NT2/D1 (cell line): Measurements from ENCODE around the gene DDX42.

Experiments
- DNase-seq: peaks from one replicate; pipeline ENCODE4 v3.0.0-alpha.2; 2011; ENCODE audit warnings: low read depth, low spot score
- H3K27me3 ChIP-seq: 2 replicates; pipeline ENCODE4 v1.6.0; 2011; ENCODE audit warnings: mild to moderate bottlenecking; ENCODE audit not compliant: insufficient read length, insufficient read depth
- H3K36me3 ChIP-seq: 2 replicates; pipeline ENCODE4 v1.6.1; 2011; ENCODE audit warnings: mild to moderate bottlenecking, low read length, mixed read lengths; ENCODE audit not compliant: insufficient read depth, insufficient read length
- H3K4me1 ChIP-seq: 2 replicates; pipeline ENCODE4 v1.5.1; 2011; ENCODE audit not compliant: insufficient read depth, insufficient read length
- H3K4me3 ChIP-seq: 2 replicates; pipeline ENCODE4 v1.5.1; 2011; ENCODE audit warnings: low read depth; ENCODE audit not compliant: insufficient read length
- H3K9ac ChIP-seq: 2 replicates; pipeline ENCODE4 v1.6.0; 2011; ENCODE audit warnings: low read depth; ENCODE audit not compliant: insufficient read length
- H3K9me3 ChIP-seq: 2 replicates; pipeline ENCODE4 v1.5.1; 2011; ENCODE audit warnings: mild to moderate bottlenecking, low read length; ENCODE audit not compliant: insufficient read depth
- SUZ12 ChIP-seq: IDR thresholded peaks from 2 replicates; pipeline ENCODE4 v1.6.1; 2011; ENCODE audit not compliant: insufficient read length, insufficient read depth; ENCODE audit errors: extremely low read depth
- YY1 ChIP-seq: IDR thresholded peaks from 2 replicates; pipeline ENCODE4 v1.6.1; 2011; ENCODE audit not compliant: insufficient read length, insufficient read depth
- ZNF274 ChIP-seq: IDR thresholded peaks from 2 replicates; pipeline ENCODE4 v1.6.1; 2011; ENCODE audit warnings: mild to moderate bottlenecking, low read depth, low read length

DDX42 gene

GRCh38 chr17:63798572-63799106 lies 24.7 kb downstream of the DDX42 start:
- Histone ChIP-seq H3K27me3 (no peaks in the 10 kb centered on the region), H3K4me1 (no peaks in the 10 kb centered on the region), H3K9me3 (no peaks in the 10 kb centered on the region), H3K4me3 (no peak overlapping the region), H3K9ac (no peak overlapping the region), H3K36me3 (peaks cover 91% of the 10 kb centered on the region)
- DNase-seq, result no peak
- TF ChIP-seq YY1, result no peak
- TF ChIP-seq ZNF274, result no peak
- TF ChIP-seq SUZ12, result no peak

DNA sequence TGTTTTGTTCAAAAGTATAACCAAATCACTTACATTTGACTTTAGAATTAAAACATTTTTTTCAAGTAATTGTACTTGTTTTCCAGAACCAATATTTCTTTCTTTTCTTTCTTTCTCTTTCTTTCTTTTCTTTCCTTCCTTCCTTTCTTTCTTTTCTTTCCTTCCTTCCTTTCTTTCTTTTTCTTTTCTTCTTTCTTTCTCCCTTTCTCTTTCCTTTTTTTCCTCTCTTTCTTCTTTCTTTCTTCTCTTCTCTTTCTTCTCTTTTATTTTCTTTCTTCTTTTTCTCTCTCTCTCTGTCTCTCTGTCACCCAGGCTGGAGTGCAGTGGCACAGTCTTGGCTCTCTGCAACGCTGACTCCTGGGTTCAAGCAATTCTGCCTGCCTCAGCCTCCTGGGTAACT lies 26.8 kb downstream of the DDX42 start:
- no peak overlapping the region for H3K4me3 ChIP-seq
- TF ChIP-seq SUZ12 (no peak), ZNF274 (no peak), YY1 (no peak)
- H3K9me3 ChIP-seq, result no peaks in the 10 kb centered on the region
- H3K36me3 ChIP-seq, result peaks cover 89% of the 10 kb centered on the region
- H3K4me1 ChIP-seq, result no peaks in the 10 kb centered on the region
- no peak for DNase-seq
- H3K9ac ChIP-seq, result no peak overlapping the region
- no peaks in the 10 kb centered on the region for H3K27me3 ChIP-seq

DNA sequence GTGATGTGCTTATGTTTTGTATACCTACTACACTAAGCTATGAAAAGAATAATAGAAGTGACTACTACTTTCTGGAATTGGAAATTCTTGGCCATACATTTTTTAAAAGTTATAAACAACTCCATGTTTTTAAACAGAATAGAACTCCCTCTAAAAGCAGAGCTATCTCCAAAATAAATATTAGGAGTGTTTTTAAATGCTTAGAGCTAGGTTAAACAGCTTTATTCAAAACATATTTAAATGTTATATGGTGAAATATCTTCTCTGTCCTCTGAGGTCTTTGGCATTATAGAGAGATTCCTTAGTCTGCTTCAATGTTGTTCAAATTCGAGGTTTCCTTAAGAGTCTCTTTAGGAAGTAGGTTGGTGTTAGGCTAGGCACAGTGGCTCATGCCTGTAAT lies 30.4 kb downstream of the DDX42 start:
- no peaks in the 10 kb centered on the region for H3K27me3 ChIP-seq
- DNase-seq, result no peak
- no peaks in the 10 kb centered on the region for H3K4me1 ChIP-seq
- H3K36me3 ChIP-seq, result peaks cover 86% of the 10 kb centered on the region
- H3K9ac ChIP-seq, result no peak overlapping the region
- no peaks in the 10 kb centered on the region for H3K9me3 ChIP-seq
- TF ChIP-seq YY1 (no peak), ZNF274 (no peak), SUZ12 (no peak)
- no peak overlapping the region for H3K4me3 ChIP-seq

DNA sequence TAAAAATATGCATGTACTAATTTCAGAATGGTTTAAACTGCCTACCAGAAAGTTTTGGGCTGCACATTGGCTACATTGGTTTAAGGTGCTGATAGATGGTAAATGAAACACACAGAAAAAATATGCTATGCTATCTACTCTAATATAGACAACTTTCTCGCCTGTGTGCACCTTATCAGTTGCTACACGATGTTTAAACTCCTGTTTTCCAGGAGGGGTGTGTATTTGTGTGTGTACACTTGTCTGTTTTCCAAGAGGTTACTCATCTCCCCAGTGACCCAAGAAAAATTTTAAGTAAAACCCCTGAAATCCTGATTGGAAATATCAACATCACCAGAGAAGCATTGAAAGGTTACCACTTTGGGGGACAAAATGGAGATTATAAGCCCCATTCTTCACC lies 31.6 kb downstream of the DDX42 start:
- no peak overlapping the region for H3K9ac ChIP-seq
- no peak for DNase-seq
- H3K4me3 ChIP-seq, result no peak overlapping the region
- no peaks in the 10 kb centered on the region for H3K27me3 ChIP-seq
- TF ChIP-seq SUZ12 (no peak), YY1 (no peak), ZNF274 (no peak)
- no peaks in the 10 kb centered on the region for H3K9me3 ChIP-seq
- H3K36me3 ChIP-seq, result peaks cover 86% of the 10 kb centered on the region
- no peaks in the 10 kb centered on the region for H3K4me1 ChIP-seq

DNA sequence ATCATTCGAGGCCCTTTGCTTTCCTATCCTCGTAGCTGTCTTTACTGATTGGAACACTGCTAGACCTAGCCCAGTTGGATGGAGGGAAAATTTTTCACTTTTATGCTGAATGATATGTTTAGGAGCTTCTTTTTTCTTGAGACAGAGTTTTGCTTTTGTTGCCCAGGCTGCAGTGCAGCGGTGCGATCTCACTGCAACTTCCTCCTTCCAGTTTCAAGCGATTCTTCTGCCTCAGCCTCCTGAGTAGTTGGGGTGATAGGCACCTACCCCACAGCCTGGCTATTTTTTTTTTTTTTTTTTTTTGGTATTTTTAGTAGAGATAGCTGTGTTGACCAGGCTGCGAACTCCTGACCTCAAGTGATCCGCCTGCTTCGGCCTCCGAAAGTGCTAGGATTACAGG lies 36.0 kb downstream of the DDX42 start:
- TF ChIP-seq YY1 (no peak), SUZ12 (no peak), ZNF274 (no peak)
- Histone ChIP-seq H3K36me3 (peaks cover 93% of the 10 kb centered on the region), H3K27me3 (no peaks in the 10 kb centered on the region)

DNA sequence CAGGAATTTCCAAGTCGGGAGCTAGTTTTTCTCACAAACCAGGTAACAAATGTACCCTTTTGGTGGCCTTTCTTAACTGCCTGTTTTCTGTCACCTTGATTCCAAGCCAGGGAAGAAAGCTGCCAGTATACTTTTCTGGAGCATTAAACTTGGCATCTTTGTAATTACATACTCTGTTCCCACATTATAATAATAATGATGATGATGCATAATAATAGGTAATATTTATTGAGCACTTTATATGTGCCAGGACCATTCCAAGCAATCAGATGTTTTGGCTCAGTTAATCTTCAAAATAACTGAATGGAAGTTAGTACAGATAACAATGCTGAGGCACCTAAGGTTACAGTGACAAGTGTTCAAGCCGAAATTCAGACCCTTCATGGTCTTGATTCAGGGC lies 42.2 kb downstream of the DDX42 start:
- TF ChIP-seq SUZ12 (no peak), ZNF274 (no peak), YY1 (no peak)
- Histone ChIP-seq H3K27me3 (no peaks in the 10 kb centered on the region), H3K4me1 (no peaks in the 10 kb centered on the region), H3K9ac (no peak overlapping the region), H3K9me3 (no peaks in the 10 kb centered on the region), H3K36me3 (peaks cover 96% of the 10 kb centered on the region), H3K4me3 (no peak overlapping the region)
- DNase-seq, result no peak

More for the DNA sequence above, 36.0 kb downstream of the DDX42 start:
- Histone ChIP-seq H3K9ac (no peak overlapping the region), H3K4me3 (no peak overlapping the region), H3K9me3 (no peaks in the 10 kb centered on the region), H3K4me1 (no peaks in the 10 kb centered on the region)
- no peak for DNase-seq

DNA sequence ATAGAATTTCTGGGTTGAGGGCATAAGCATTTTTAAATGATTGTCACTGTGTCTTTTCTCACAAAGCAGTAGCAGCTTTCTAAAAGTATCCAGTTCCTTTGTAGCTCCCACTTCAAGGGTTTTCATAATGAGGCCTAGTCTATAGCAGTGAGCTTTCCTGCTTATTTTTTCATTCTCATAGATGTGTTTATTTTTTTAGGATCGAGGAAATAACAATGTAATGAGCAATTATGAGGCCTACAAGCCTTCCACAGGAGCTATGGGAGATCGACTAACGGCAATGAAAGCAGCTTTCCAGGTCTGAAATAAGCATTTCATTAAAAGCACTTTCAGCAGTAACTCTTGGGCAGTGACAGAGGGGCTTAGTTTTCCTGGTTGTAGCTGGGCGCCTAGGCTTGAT lies 42.7 kb downstream of the DDX42 start:
- no peak for DNase-seq
- Histone ChIP-seq H3K9ac (no peak overlapping the region), H3K36me3 (peaks cover 96% of the 10 kb centered on the region), H3K27me3 (no peaks in the 10 kb centered on the region), H3K9me3 (no peaks in the 10 kb centered on the region), H3K4me1 (no peaks in the 10 kb centered on the region), H3K4me3 (no peak overlapping the region)
- TF ChIP-seq YY1, result no peak
- TF ChIP-seq SUZ12, result no peak
- TF ChIP-seq ZNF274, result no peak

DNA sequence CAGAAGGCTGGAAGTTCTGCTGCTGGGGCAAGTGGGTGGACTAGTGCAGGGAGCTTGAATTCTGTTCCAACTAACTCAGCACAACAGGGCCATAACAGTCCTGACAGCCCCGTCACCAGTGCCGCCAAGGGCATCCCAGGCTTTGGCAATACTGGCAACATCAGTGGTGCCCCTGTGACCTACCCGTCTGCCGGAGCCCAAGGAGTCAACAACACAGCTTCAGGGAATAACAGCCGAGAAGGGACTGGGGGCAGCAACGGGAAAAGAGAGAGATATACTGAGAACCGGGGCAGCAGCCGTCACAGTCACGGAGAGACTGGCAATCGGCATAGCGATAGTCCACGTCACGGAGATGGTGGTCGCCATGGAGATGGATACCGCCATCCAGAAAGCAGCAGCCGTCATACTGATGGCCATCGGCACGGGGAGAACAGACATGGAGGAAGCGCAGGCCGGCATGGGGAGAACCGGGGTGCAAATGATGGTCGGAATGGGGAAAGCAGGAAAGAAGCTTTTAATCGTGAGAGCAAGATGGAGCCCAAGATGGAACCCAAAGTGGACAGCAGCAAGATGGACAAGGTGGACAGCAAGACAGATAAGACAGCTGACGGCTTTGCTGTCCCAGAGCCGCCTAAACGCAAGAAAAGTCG lies 43.9 kb downstream of the DDX42 start:
- H3K9ac ChIP-seq, result no peak overlapping the region
- no peaks in the 10 kb centered on the region for H3K9me3 ChIP-seq
- no peaks in the 10 kb centered on the region for H3K4me1 ChIP-seq
- no peaks in the 10 kb centered on the region for H3K27me3 ChIP-seq
- H3K4me3 ChIP-seq, result no peak overlapping the region
- H3K36me3 ChIP-seq, result peaks cover 96% of the 10 kb centered on the region
- DNase-seq, result no peak
- TF ChIP-seq ZNF274 (no peak), SUZ12 (no peak), YY1 (no peak)
